ENCODE measurements around the gene AKAP6. TPM values are rescaled to one million over a fixed set of nuclear protein-coding genes. Genes with fewer than 3 reads are reported as not detected.

AKAP6 gene
- total and polyA plus RNA-seq, 12 donors = 0.71 to 24.7 (median 8.1) TPM

DNA sequence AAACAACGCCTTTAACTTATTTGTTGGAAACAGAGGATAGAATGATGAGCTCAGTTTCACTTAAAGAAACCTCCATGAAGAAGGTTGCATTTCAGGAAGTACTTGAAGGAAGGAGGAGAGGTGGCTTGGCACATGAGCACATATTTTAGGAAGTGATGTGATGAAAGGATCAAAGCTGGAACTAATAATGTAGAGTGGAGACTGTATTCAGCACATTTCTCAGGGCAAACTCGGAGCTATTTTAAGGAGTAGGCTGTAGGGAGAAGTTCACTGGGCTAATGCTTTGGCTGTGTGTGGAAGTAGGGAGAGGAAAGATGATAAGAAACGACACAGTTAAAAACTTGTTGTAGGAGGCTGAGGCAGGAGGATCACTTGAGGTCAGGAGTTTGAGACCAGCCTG lies 272.8 kb downstream of the AKAP6 start:
- intact Hi-C loops (cut with DNase I) = no loop called here
- WGBS, 4 donors = 69 to 78% (median 71%) methylated on average over 3 of the region's 3 CpGs
- Histone ChIP-seq H3K36me3 (replicated peaks in 1 of 2) (no peaks in the 10 kb centered on the region), H3K27ac (no peak overlapping the region), H3K4me1 (replicated peaks in 1 of 2) (no peaks in the 10 kb centered on the region), H3K27me3 (no peaks in the 10 kb centered on the region), H3K4me3 (no peak overlapping the region), H3K9me3 (replicated peaks in 1 of 3) (no peaks in the 10 kb centered on the region)
- TF ChIP-seq POLR2A (IDR thresholded peaks at IDR 0.05) (no peak), CTCF (IDR thresholded peaks at IDR 0.05) (no peak)
- DNase-seq = no peak

- Histone ChIP-seq H3K9me3 (replicated peaks in 1 of 3) (no peaks in the 10 kb centered on the region), H3K4me1 (replicated peaks in 1 of 2) (no peaks in the 10 kb centered on the region), H3K27me3 (no peaks in the 10 kb centered on the region), H3K36me3 (replicated peaks in 1 of 2) (no peaks in the 10 kb centered on the region), H3K4me3 (no peak overlapping the region), H3K27ac (no peak overlapping the region)
- WGBS, 4 donors = 82 to 93% (median 89%) methylated on average over 7 of the region's 7 CpGs
- TF ChIP-seq CTCF (IDR thresholded peaks at IDR 0.05) (no peak), POLR2A (IDR thresholded peaks at IDR 0.05) (no peak)
- intact Hi-C loops (cut with DNase I) = no loop called here
- DNase-seq = no peak
Measured at GRCh38 chr14:32602699-32603098, 273.6 kb downstream of the AKAP6 start.

DNA sequence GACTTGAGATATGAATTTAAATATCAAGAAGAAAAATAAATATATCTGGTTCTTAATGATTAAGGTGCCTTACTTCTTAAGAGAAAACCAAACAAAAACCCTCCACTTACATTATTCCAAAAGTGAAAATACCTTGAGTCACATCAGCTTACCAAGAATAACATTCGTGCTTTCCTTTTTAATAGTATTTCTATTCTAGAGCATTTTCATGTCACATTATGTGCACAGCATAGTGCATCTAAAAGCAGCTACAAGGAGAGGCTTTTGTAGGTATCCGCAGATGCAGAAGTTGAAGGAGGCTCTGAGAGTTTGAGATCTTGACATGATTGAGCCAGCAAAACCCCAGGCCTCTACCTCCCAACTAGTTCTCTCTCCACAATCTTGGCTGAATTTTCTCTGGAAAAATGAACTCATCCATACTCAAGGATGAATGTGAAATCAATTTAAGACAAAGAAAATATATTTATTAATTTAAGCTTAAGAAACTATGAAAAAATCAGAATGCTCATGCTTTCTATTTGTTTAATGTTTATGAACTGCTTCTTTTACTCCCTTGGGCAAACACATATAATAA lies 275.0 kb downstream of the AKAP6 start:
- no peak for DNase-seq
- Histone ChIP-seq H3K9me3 (replicated peaks in 1 of 3) (no peaks in the 10 kb centered on the region), H3K4me1 (replicated peaks in 1 of 2) (no peaks in the 10 kb centered on the region), H3K27me3 (no peaks in the 10 kb centered on the region), H3K27ac (no peak overlapping the region), H3K4me3 (no peak overlapping the region), H3K36me3 (replicated peaks in 1 of 2) (no peaks in the 10 kb centered on the region)
- intact Hi-C loops (cut with DNase I) = no loop called here
- TF ChIP-seq POLR2A (IDR thresholded peaks at IDR 0.05) (no peak), CTCF (IDR thresholded peaks at IDR 0.05) (no peak)
- 93 to 97% (median 95%) methylated on average over 2 of the region's 2 CpGs for WGBS, 4 donors

DNA sequence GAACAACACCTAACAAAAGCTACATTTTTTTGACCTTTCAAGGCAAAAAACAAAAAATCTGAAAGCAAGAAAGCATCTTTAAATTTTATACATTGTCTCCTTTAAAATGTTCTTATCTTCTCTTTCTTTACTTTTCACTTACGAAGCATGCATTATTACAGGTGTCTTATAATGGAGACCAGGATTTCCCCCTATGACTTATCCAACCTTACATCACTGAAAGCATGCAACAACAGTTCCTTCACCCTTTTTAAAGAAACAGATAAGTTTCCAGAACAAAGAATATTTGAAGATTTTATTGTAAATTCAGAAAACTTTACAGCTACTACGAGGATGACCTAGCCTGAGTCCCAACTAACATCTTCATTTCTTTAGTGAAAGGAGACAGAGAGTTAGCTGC lies 277.2 kb downstream of the AKAP6 start:
- Histone ChIP-seq H3K27ac (no peak overlapping the region), H3K4me3 (no peak overlapping the region), H3K36me3 (replicated peaks in 1 of 2) (no peaks in the 10 kb centered on the region), H3K4me1 (replicated peaks in 1 of 2) (peaks cover 0 to 6% of the 10 kb centered on the region in 2 donors), H3K9me3 (replicated peaks in 1 of 3) (no peaks in the 10 kb centered on the region), H3K27me3 (no peaks in the 10 kb centered on the region)
- intact Hi-C loops (cut with DNase I) = no loop called here
- no peak for DNase-seq
- TF ChIP-seq CTCF (IDR thresholded peaks at IDR 0.05) (no peak), POLR2A (IDR thresholded peaks at IDR 0.05) (no peak)
- WGBS, 4 donors = 88 to 97% (median 92%) methylated on average over 2 of the region's 2 CpGs

Measured in adrenal gland (tissue), 12 donors.